HG03442 (cell line): Measurements from ENCODE around the gene TGFBR1.

Experiments used
- ATAC-seq: cut with Tn5 transposase; IDR thresholded peaks from one replicate; pipeline ENCODE4 v1.9.1; 2021; ENCODE audit warnings: mild to moderate bottlenecking, moderate library complexity; ENCODE audit not compliant: unreplicated experiment

TGFBR1 gene

DNA sequence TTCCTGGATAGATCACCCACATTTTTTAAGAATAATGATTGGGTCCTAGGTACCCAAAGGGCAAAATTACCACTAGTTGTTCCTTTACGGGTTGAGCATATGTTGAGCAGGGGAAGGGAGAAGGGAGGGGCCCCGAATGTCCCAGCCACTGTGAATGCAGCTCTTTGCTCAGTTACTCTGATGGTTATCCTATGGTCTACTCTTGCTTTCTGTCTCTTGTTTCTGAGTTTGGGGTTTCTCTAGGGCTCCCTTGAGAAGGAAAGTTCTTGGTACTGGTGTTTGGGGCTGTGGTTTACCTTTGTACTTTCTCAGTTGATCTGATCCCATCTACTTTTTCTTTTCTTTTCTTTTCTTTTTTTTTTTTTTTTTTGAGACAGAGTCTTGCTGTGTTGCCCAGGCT, 61.2 kb downstream of the TGFBR1 start:
- no peak for ATAC-seq

DNA sequence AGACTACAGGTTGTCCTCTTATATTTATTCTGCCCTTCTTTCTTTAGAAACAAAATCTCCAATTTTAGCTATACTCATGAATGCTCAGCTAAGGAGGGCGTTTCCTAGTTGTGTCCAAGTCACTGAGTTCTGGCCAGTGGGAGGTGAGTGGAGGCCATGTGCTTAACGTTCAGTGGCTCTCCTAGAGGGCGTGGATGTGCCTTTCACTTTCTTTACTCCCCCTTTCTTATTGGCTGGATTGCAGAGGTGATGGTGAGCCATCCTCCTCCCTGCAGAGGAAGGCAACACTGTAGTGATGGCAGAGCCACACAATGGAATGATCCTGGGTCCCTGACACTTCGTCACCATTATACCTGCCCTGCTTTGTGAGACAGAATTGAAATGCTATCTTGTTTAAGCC, 62.2 kb downstream of the TGFBR1 start:
- ATAC-seq: no peak

DNA sequence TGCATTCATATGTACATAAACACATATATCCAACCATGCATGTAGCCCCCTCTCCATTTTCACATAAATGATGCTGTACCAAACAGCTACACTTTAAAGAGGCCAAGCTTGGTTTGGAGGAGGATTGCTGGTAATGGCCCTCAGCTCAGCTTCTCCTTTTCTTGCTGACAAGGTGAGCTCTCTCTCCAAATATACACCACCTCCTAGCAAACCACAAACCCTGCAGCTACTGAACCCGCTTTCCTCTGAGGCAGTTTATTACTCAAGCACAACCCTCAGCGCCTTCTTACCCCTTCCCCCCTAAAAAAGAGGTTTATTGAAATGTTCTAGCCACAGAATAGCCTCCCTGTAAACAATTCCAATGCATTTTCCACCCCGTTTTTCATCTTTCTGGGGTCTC, 62.8 kb downstream of the TGFBR1 start:
- no peak for ATAC-seq

DNA sequence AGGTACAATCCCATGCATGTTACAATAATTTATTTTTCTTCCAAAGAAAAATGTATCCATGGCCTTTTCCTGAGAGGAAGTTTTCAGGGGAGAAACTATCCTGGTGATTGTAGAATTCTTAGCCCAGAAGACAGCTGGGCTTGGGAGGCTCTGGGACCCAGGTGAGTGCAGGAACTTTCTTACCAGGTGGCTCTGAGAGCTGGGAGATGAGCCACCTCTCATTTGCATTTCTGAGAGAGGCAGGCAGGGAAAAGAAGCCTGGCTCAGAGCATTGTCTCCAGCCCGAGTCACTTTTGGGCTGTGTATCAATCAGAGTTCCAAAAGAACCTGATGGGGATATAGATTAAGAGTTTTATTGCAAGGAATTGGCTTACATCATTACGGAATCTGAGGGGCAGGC, 64.2 kb downstream of the TGFBR1 start:
- no peak for ATAC-seq

DNA sequence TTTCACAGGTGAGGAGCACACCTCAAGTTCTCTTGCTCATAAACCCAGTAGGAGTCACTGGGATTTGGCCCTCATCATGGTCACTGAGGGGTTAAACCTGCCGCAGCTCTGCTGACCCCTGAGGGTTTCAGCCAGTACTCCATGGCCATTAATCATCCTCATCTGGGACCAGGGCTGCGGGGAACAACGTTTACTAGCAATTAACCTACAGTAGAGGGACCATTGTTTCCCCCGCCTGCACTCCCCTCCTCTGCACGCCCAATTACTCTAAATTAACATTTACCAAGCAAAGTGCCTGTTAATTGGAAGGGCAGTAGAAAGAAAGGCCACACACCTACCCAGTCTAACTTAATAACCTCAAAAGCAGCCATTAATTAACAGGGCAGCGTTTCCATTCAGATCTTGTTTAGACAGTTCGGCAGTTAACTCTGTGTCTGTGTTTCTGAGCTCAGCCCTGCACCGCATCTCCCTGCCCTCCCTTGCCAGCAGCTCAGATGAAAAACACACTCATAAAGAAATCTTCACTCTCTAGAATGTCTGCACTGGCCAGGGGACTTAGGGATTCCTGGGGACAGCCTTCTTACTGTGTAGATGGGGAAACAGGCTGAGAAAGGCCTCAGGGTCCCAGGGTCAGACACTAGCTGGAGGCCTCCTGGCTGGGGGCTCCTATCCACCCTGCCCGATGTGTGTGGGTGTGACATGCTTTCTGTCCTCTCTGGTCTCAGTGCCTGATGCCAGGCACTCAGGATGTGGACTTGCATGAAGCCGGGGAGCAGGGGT, 65.3 kb downstream of the TGFBR1 start:
- no peak for ATAC-seq

DNA sequence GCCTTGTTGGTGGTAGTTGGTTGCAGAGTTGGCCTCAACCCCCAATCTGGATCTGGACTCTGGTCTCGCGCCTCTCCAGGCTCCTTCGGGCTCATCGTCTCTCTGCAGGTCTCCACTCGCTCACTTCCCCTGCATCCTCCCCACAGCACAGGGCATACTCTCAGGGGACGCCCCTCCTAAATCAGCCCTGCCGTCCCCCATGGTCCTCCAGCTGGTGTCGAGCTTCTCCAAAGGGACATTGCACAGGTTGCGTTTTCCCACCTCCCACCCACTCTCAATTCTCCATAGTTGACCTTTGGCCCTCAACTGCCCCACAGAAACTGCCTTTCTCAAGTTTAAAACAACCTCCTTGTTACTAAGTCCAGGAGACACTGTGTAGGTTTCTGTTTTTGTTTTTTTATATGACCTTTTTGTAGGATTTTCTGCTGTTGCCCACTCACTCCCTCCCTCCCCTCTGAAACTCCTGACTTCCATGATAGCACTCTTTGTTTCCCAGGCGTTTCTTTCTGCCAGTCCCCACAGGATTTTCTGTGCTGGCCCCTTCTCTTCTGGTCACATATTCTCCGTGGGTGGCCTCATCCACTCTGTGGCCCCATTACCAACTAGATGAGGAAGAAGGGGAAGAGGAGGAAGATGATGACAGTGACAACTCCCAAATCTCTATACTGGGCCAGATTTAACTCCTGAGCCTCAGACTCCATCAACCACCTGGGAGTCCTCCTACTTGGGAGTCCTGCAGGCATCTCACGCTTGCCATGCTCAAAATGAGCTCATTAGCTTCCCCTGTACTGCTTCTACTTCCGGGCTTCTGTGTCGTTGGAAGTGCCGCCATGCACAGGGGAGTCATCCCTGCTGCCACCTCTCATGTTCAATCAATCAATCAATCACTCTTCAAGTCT, 66.6 kb downstream of the TGFBR1 start:
- ATAC-seq: no peak

DNA sequence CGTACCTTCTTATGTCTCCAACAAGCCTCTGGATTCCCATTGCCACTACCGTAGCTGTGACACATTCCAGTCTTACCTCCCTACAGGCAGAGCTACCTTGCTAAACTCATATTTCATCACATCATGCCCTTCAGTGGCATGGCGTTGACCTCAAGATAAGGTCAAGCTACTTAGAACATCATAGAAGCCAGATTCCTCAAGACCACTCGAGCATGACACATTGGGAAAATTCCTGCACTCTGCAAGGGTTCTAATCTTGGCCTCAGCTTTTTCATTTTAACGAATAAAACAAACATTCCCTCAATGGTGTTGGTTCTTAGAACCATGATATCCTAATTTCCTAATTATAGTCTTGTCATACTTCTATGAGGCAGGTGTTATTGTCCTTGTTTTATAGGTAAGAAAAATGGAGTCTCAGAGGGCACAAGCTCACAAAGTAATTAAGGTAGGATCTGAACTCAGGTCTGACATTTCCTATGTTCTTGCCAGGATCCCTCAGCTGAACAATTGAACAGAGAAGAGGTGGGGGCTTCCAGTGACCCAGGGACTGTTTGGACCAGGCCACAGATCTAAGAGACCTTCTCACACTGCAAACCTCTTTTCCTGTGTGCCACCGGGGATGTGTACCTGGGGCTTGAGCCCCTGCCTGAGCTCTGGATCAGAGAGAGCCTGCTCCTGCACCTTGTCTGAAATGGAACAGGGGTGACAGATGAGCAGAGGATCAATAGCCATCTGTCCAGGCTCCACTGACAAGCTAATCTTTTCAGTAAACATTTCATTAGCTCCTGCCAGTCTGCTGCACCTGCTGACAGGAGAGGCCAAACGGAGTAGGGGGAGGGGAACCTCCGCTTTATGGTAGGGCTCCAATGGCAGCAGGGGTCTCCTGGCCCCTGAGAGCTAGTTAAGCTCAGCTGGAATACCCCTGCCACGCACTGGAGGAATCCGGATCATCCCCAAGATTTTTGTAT, 67.5 kb downstream of the TGFBR1 start:
- ATAC-seq: no peak

DNA sequence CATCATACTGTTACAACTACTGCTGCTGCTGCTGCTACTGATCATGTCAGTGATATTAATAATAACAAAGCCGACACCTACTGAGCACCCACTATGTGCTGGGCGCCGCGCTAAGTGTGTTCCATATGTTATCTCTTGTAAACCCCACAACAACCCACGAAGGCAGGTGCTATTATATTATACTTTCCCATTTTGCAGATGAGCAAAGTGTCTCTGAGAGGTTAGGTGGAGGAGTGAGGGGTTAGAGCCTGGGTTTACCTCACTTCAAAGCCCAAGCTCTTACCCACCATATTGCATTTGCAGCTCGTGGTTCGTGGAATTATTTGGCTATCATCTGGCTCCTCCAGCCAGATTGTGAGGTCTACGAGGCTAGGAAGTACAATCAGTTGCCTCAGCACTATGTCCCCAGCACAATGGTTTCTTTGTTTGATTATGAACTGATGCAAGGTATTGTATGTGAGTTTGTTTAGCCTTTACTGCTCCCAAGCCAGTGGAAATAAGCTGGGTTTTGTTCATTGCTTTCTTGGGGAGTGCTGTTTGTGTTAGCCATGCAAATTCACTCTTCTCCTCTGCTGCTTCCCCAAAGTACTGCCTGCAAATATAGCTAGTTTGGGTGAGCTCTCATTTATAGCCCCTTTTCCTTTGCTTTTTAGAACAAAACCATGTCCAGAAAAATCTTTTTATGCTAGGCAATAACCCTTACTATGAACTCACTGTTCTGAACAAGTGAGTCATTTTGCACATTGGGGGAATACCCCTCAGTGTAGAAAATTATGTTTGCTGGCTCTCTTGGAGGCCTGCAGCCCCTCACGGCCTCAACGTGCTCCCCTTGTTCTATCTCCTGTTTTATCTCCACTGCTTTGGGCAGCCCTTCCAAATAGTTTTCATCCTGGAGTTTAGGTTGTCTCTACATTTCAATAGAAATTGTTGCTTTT, 68.9 kb downstream of the TGFBR1 start:
- ATAC-seq: peak; percentile 87

DNA sequence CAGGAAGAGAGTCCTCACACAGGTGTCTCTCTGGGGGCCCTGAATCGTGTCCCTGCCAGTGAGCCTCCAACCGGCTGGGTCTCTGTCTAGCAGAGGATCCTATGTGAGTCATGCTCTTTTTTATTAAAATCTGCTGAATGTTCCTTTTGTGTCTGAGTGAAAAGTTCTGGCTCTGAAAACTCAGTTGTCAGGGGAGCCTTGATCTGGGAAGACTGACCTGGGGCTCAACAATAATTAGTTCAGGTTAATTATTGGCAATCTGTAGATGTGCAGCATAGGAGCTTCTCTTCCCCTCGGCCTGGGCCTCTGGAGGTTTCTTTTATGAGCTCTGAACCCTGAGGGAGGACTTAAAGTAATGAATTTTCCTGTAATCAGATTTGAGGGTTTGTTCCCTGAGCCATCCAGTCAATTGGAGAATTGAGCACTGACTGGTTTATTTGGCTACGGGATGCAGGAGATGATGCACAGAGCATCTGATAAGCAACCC, 71.7 kb downstream of the TGFBR1 start:
- no peak for ATAC-seq

DNA sequence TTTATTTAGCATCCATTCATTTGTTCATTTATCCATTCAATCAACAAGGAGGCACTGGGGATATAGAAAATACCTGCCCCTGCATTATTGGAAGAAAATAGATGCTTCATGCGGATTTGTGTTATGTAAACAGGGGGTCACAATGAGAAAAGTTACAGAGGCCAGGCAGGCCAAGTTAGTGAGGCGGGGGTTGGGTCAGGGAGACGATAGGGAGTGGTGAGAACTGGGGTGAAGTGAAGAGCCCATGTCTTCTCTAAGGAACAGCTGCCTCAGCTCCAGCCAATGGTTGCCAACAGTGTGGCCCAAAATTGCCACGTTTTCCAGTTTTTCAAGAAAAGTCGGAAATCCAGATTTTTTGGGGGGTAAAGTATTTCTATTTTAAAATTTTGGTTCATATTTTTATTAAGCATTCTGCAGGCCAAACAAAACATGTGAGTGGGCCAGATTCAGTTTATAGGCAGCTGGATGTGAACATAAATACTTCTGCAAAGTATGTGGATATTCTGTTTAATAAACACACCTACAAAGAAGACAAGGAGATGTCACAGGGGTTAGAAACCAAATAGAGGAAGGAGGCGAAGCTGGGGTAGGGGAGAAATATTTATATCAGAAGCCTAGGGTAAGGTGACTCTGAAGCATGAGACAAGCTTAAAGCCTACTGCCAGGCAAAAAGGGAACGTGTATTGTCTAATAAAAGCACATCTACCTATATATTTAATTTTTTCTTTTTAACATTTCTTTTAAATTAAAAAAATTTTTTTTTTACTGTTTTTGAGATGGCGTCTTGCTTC, 72.9 kb downstream of the TGFBR1 start:
- no peak for ATAC-seq

DNA sequence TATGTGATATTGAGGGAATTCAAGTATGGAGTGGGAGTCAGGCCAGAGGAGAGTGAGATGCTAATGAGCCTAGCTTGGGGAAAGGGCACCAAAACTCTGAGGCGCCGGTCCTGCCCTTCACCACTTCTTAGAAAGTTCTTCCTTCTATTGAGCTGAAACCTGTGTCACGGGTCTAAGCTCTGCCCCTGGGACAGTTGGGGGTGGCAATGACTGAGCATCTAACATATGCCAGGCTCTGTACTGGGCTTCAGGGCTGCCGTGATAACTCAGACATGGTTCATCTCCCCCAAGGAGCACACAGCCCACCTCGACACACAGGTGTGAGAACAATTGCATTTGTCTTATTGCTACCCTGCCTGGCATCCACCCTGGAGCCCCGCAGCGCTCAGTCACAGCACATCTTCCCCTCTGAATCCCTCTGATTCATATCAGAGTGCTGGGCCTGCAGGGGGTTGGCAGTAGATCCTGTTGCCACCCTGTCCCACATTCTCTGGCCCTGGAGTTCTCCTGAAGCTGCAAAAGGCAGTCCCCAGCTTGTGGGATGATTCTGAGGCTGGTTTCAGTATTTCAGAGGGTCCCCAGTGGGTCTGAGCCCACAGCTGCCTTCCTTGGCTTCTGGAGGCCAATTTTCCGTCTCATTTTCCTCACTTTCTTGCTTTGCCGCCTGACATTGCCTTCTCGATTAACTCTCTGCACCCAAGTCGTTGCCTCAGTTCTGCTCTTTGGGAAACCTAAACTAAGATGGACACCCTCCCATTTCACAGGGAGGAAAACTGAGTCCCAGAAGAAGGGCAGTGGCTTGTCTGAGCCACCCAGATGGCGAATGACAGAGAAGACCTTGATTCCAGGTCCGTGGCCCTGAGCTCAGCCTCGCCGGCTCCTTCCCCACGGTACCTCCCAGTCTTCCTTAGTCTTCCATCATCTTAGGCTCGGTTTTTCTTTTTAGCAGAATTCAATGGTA, 74.3 kb downstream of the TGFBR1 start:
- no peak for ATAC-seq

DNA sequence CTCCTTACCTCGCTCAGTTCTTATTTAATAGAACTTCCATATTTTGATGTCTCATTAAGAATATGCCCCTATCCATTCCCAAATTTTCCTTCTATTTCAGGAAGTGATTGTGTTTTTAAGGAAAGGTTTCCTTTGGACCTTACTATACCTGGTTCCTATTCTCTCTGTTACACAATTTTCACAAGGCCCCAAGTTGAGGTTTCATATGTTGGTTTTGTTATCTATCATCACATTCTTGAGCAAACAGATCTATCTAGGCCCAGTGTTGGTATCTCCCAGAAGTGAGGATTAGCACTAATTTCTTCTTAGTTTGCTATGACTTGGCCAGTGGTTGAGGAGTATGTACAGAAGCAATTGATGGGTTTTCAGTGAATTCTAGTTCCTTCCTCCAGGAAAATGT, 75.3 kb downstream of the TGFBR1 start:
- peak; percentile 45 for ATAC-seq

DNA sequence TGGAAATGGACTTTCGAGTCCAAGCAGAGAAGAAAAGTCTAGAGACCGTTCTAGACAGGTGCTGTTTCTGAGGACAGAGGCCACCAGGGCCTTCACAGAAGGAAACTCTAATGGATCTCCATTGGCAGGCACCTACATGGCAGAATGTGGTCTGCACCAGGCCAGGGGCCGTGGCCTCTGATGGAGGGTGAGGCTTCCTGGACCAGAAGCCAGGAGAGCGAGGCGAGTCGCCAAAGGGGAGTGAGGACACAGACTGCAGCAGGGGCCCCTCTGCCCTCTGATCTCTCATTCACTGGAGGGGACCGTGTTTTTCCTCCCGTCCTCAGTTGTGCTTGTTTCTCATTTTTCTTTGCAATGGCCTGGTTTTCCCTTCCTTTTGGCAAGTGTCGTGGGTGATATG, 75.7 kb downstream of the TGFBR1 start:
- no peak for ATAC-seq

DNA sequence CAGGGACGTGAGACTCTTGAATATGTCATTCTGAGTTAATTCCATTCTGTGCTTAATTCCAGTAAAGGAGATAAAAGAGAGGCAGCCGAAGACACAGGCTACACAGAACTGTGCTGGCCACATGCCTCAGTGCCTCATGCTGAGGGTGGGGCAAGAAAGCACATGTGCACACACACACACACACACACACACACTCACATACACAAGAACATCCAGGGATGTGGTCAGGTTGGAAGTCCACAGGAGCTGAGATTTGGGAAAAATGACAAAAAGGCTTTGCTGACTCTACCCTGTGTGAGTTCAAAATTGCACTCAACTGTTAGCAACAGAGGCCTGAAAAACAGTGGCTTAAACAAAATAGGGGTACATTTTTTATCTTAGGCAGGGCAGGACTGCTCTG, 76.3 kb downstream of the TGFBR1 start:
- ATAC-seq: no peak

DNA sequence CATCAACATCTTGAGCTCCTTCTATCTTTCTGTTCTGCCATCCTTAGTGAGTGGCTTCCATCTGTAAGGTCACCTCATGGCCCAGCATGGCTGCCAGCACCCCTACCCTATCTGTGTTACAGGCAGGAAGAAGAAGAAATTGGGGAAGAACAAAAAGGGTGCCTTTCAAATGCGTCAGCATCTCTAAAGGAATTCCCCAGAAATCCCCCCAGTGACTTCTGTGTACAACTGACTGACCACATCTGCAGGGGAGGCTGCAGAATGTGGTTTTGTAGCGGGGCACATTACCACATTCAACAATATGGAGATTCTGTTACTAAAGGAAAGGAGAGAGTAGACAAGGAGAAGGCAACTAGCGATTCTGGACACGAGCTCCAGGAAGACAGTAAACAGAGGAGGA, 76.7 kb downstream of the TGFBR1 start:
- ATAC-seq: peak; percentile 53

DNA sequence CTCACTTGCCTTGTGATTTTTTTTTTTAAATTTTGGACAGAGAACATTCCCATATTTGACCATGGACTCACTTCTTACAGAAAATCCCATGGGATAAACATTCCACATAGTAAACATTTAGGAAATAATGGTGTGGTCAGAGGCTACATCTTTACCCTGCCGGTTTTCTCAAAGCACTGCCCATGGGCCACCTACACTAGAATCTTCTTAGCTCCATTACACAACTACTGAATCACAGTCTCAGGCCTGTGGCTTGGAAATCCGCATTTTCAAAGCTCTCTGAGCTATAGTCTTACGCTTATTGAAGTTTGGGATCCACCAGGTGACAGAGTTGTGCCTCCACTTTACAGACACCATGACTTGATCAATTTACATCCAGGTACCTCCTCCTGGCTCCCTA, 77.4 kb downstream of the TGFBR1 start:
- no peak for ATAC-seq

DNA sequence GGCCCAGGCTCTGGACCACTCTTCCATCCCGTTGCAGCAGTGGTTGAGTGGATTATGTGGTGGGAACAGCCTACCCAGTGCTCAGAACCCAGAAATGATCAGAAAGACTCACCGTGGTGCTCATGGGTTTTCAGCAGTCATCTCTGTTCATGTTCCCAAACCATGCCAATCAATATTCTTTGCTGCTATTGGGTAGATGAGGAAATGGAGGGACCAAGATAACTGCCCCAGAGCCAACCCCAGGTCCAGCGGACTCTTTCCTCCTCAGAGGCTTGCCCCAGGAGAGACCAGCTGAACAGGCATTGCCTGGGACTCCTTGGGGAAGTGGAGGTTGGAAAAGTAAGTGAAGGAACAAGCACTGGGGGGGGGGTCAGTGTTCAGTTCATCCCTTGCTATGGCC, 78.7 kb downstream of the TGFBR1 start:
- ATAC-seq: no peak

DNA sequence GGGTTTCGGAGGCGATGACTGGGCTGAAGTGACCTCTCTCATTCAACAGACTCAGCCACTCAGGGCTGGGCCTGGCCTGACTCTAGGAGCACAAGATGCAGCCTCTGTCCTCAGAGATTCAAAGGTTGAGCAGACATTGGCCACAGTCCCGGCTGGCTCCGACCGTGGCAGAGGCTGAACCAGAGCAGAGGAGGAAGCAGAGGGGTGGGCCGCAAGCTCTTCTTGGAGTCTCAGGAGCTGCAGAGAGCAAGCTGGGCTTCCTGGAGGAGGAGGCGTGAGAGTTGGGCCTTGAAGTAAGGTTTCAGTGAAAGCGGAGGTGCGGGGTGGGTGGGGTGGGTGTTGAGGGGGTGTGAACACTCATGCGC, 79.2 kb downstream of the TGFBR1 start:
- no peak for ATAC-seq
